Gastrocnemius medialis (tissue), 4 donors: ENCODE measurements around the gene NDUFA8. TPM values are rescaled to one million over a fixed set of nuclear protein-coding genes. Genes with fewer than 3 reads are reported as not detected.

Experiments used
- ATAC-seq, 2 donors: fragments of 150-250 bp; one replicate each; pipeline ENCODE4 v1.9.1; 2016
- DNase-seq, 2 donors: peaks; one replicate each; pipeline ENCODE4 v3.0.0-alpha.2; 2019
- H3K27ac ChIP-seq, 4 donors: fragments of 200-600 bp; sonication (generic); 1 replicate in 1 of 4; 2 replicates in 3 of 4; pipeline ENCODE4 v1.5.1; 2016 to 2018; ENCODE audit warnings: mild to moderate bottlenecking in 2 of 4, moderate library complexity in 1 of 4
- H3K27me3 ChIP-seq, 3 donors: fragments of 200-600 bp; sonication (generic) in 2 of 3; 1 replicate in 1 of 3; 2 replicates in 2 of 3; pipeline versions ENCODE4 v1.5.1 to v1.6.0; 2016 to 2019; ENCODE audit warnings: mild to moderate bottlenecking in 1 of 3, moderate library complexity in 1 of 3
- H3K36me3 ChIP-seq, 2 donors: fragments of 200-600 bp; sonication (generic) in 1 of 2; one replicate each; pipeline ENCODE4 v1.5.1; 2017 to 2018
- H3K4me1 ChIP-seq, 2 donors: fragments of 200-600 bp; sonication (generic) in 1 of 2; one replicate each; pipeline ENCODE4 v1.5.1; 2016 to 2017; ENCODE audit warnings: mild to moderate bottlenecking in 2 of 2
- H3K4me3 ChIP-seq, 4 donors: fragments of 200-600 bp; sonication (generic) in 3 of 4; 1 replicate in 1 of 4; 2 replicates in 3 of 4; pipeline ENCODE4 v1.5.1; 2016 to 2019; ENCODE audit warnings: mild to moderate bottlenecking in 2 of 4
- H3K9me3 ChIP-seq, 3 donors: fragments of 200-600 bp; sonication (generic) in 2 of 3; 1 replicate in 1 of 3; 2 replicates in 2 of 3; pipeline ENCODE4 v1.5.1; 2016 to 2019
- POLR2A ChIP-seq, 2 donors: fragments of 450-650 bp; IDR thresholded peaks; one replicate each; pipeline ENCODE4 v1.6.1; 2017; ENCODE audit warnings: antibody characterized with exemption in 2 of 2, mild to moderate bottlenecking in 2 of 2, moderate library complexity in 2 of 2
- in situ Hi-C, 4 donors: fragments of 200-750 bp; cut with MboI; loops; one replicate each; pipeline versions ENCODE4 v1.15.0 to v1.8.0; 2017; ENCODE audit warnings: low sequenced_read_pairs in 4 of 4
- intact Hi-C: fragments of 100-400 bp; cut with DNase I; formaldehyde crosslinking; loops from one replicate; pipeline ENCODE4 v1.15.1; 2023; ENCODE audit warnings: low total_unique reads
- total RNA-seq, 4 donors: library from RNA; depleted of rRNA; stranded (reverse); fragments of >200 nt; gene quantifications; one replicate each; pipeline versions ENCODE4 v1.1.0 to v1.2.3, GENCODE V29; 2016
- TF ChIP-seq, protein P1 (sequence below), 5 experiments: fragments of 450-650 bp in 3 of 5; fragments of 200-600 bp in 2 of 5; sonication (generic) in 2 of 5; IDR thresholded peaks in 4 of 5; conservative IDR thresholded peaks in 1 of 5; 1 replicate in 4 of 5; 2 replicates in 1 of 5; pipeline ENCODE4 v1.5.1; 2016 to 2019; ENCODE audit warnings: antibody characterized with exemption in 5 of 5, mild to moderate bottlenecking in 3 of 5, moderate library complexity in 3 of 5

Gene NDUFA8
- total RNA-seq, 4 donors from 2014 or later: 51.0 to 114 (median 92.8) TPM

DNA sequence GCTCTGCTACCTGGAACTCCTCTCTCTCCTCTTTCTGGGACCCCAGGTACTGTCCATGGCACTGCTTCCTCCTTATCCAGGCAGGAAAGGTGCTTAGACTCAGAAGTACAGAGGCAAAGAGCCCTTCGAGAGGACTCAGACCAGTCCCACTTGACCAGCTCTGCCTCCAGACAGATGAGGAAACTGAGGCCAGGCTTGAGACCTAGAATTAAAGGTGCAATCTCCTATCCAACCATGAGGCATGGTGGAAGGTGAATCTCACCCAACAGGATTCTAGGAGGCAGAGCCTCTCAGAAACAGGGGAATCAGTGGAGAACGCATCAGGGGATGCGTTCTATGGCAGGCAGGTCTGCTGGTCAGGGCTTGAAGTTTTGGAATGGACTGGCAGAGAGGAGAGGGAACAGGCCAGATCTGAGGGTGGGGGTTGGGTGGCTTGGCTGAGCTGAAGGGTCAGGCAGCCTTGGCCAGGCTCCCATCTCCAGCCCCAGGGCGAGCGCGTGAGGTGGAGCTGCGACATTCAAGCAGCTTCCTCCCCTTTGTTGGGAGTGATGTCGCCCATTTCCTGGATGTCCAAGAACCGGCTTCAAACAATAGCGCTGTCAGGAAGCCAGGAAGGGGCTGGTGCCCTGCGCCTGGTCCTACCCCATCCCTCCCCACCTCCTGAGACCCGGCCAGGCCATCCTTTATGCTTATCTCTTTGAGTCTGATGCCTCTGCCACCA is 26.2 kb downstream of the NDUFA8 start:
- Histone ChIP-seq H3K4me1 (peaks cover 5 to 10% of the 10 kb centered on the region in 2 donors), H3K4me3 (no peak overlapping the region), H3K27me3 (no peaks in the 10 kb centered on the region), H3K36me3 (no peaks in the 10 kb centered on the region), H3K27ac (peak overlapping the region in 3 of 4 donors; percentile 43 to 57 (median 51)), H3K9me3 (no peaks in the 10 kb centered on the region)
- DNase-seq (no peak), ATAC-seq (peak; percentile 40 to 51)
- in situ Hi-C loops (loop anchor here in 1 of 4 donors (25.0 kb wide), 1 partner anchor 679 kb away; the partner anchor contains the start of gene OR1K1), intact Hi-C loops (no loop called here)
- TF ChIP-seq, protein P1, sequence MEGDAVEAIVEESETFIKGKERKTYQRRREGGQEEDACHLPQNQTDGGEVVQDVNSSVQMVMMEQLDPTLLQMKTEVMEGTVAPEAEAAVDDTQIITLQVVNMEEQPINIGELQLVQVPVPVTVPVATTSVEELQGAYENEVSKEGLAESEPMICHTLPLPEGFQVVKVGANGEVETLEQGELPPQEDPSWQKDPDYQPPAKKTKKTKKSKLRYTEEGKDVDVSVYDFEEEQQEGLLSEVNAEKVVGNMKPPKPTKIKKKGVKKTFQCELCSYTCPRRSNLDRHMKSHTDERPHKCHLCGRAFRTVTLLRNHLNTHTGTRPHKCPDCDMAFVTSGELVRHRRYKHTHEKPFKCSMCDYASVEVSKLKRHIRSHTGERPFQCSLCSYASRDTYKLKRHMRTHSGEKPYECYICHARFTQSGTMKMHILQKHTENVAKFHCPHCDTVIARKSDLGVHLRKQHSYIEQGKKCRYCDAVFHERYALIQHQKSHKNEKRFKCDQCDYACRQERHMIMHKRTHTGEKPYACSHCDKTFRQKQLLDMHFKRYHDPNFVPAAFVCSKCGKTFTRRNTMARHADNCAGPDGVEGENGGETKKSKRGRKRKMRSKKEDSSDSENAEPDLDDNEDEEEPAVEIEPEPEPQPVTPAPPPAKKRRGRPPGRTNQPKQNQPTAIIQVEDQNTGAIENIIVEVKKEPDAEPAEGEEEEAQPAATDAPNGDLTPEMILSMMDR (IDR thresholded peaks at IDR 0.05 in 4 of 5, conservative IDR thresholded peaks at IDR 0.05 in 1 of 5): no peak
- no peak for TF ChIP-seq POLR2A (IDR thresholded peaks at IDR 0.05)

DNA sequence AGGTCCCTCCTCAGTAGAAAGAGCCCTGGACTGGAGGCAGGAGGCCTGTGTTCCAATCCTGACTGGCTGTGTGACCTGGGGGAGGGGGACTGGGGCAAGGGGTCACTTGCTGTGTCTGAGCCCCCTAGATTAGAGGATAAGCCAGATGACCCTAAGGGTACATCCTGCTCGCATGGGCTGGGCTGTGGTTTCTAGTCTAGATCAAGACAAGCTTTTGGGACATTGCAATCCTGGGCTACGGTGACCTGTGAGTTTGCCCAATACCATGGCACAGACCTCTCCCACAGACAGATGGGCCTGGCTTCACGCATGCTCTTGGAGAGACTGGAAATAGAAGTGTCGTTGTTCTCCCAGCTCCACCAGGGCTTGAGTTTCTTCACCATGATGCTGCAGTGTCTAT is 27.0 kb downstream of the NDUFA8 start:
- no peak for ATAC-seq
- intact Hi-C loops (no loop called here), in situ Hi-C loops (loop anchor here in 1 of 4 donors (25.0 kb wide), 1 partner anchor 680 kb away; the partner anchor contains the start of gene OR1K1)
- Histone ChIP-seq H3K27me3 (no peaks in the 10 kb centered on the region), H3K27ac (no peak overlapping the region), H3K4me3 (no peak overlapping the region), H3K9me3 (no peaks in the 10 kb centered on the region), H3K4me1 (peaks cover 5 to 10% of the 10 kb centered on the region in 2 donors), H3K36me3 (no peaks in the 10 kb centered on the region)
- DNase-seq: no peak
- no peak for TF ChIP-seq POLR2A (IDR thresholded peaks at IDR 0.05)
- TF ChIP-seq, protein P1 (IDR thresholded peaks at IDR 0.05 in 4 of 5, conservative IDR thresholded peaks at IDR 0.05 in 1 of 5): no peak

DNA sequence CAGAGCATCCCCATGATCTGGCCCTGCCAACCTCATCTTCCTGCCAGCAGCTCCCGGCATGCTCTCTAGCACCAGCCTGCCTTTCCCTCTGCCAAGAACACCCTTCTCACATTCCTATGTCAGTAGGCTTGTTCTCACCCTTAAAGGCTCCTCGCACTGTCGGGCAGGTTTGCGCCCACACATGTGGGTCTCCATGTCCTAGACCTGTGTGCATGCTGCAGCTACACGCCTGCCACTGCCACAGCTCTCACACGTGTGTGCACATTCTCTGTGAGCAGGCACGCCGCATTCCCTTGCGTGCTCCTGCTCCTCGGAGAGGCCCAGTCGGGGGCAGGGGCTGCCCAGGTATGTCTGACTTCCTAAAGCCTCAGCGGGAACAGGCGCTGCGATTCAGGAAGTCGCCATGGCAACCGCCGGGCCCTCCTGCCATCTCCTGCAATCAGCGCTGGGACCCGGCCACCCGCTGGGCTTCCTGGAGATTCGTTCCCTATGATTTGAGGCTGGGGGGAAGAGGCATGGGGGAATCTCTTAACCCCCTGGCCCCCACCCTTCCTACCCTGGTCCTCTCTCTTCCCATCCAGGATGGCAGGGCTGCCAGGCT is 28.1 kb downstream of the NDUFA8 start:
- TF ChIP-seq, protein P1 (IDR thresholded peaks at IDR 0.05 in 4 of 5, conservative IDR thresholded peaks at IDR 0.05 in 1 of 5): no peak
- no peak for TF ChIP-seq POLR2A (IDR thresholded peaks at IDR 0.05)
- Histone ChIP-seq H3K4me3 (no peak overlapping the region), H3K4me1 (peaks cover 5 to 13% of the 10 kb centered on the region in 2 donors), H3K36me3 (no peaks in the 10 kb centered on the region), H3K27me3 (peaks cover under 1 to 7% (median 6%) of the 10 kb centered on the region in 3 donors), H3K27ac (no peak overlapping the region), H3K9me3 (no peaks in the 10 kb centered on the region)
- intact Hi-C loops (no loop called here), in situ Hi-C loops (loop anchor here in 1 of 4 donors (25.0 kb wide), 1 partner anchor 681 kb away; the partner anchor contains the start of gene OR1K1)
- DNase-seq: no peak
- no peak for ATAC-seq

DNA sequence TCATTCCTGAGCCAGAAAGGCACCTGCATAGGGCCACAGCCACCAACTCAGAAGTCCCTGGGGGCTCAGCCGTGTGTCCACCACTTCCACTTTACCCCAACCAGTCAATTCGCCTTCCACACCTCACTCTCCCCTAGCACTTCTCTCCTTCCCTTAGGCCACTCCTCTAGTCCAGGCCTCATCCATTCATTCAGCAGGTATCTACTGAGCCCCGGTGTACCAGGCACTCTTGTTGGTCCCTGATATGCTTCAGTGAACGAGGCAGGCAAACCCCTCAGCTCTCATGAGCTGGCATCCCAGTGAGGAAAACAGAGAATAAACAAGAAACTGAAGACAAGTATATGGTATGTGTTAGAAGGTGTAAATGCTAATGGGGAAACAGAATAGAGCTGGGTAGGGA is 28.7 kb downstream of the NDUFA8 start:
- Histone ChIP-seq H3K36me3 (no peaks in the 10 kb centered on the region), H3K9me3 (no peaks in the 10 kb centered on the region), H3K4me3 (no peak overlapping the region), H3K27me3 (peaks cover 8 to 14% (median 12%) of the 10 kb centered on the region in 3 donors), H3K27ac (no peak overlapping the region), H3K4me1 (peaks cover 5 to 18% of the 10 kb centered on the region in 2 donors)
- no peak for DNase-seq
- intact Hi-C loops (no loop called here), in situ Hi-C loops (loop anchor here in 1 of 4 donors (25.0 kb wide), 1 partner anchor 681 kb away; the partner anchor contains the start of gene OR1K1)
- TF ChIP-seq, protein P1 (IDR thresholded peaks at IDR 0.05 in 4 of 5, conservative IDR thresholded peaks at IDR 0.05 in 1 of 5): no peak
- TF ChIP-seq POLR2A (IDR thresholded peaks at IDR 0.05): no peak
- ATAC-seq: no peak
